Measurements from ENCODE around the gene LARP4B.

LARP4B gene

DNA sequence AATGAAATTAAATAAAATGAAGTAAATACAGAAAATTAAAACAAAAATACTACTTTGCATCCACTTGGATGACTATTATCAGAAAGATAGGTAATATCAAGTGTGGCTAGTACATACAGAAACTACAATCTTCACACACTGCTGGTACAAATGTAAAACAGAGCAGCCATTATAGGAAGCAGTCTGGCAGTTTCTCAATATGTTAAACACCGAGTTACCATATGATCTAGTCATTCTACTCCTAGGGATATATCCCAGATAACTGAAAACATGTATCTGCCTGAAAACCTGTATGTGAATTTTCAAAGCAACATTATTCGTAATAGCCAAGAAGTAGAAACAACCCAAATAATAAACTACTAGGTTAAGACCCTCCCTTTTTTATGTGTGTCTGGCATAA lies 33.4 kb downstream of the LARP4B start:
- H3K18ac ChIP-seq (ENCODE audit: low read depth in 1 of 2, low read length in 2 of 2): no peak overlapping the region
- no peak overlapping the region for H2BK5ac ChIP-seq (ENCODE audit: low read depth, low read length, poor library complexity, severe bottlenecking)
- no peak overlapping the region for H3K4me3 ChIP-seq (ENCODE audit: insufficient read depth in 1 of 2, low read depth in 1 of 2, low read length in 2 of 2)
- H2BK120ac ChIP-seq (ENCODE audit: low read depth, low read length): no peak overlapping the region
- no peak overlapping the region for H3K4ac ChIP-seq (ENCODE audit: low read depth in 1 of 2, low read length in 2 of 2)
- peaks cover 1% of the 10 kb centered on the region for H3K4me1 ChIP-seq (ENCODE audit: control insufficient read depth, insufficient read depth, low read depth, low read length)
- DNase-seq: no peak
- no peak overlapping the region for H2BK15ac ChIP-seq (ENCODE audit: low read depth, poor library complexity, severe bottlenecking)
- no peak overlapping the region for H2AK5ac ChIP-seq (ENCODE audit: low read length, severe bottlenecking)
- no peak overlapping the region for H3K4me2 ChIP-seq (ENCODE audit: low read length, poor library complexity, severe bottlenecking)
- no peak overlapping the region for H3K9ac ChIP-seq (ENCODE audit: low read length)
- no peak overlapping the region for H3K14ac ChIP-seq (ENCODE audit: low read length in 2 of 2)
- H3K27me3 ChIP-seq (ENCODE audit: control insufficient read depth in 1 of 2, insufficient read depth in 1 of 2, low read length in 2 of 2): no peaks in the 10 kb centered on the region
- 100% methylated on average over 1 of the region's 2 CpGs for WGBS
- no peaks in the 10 kb centered on the region for H3K9me3 ChIP-seq (ENCODE audit: control insufficient read depth, low read length)
- no peak overlapping the region for H3K23ac ChIP-seq (ENCODE audit: low read length in 2 of 2)
- H4K91ac ChIP-seq (ENCODE audit: low read length): no peak overlapping the region
- peaks cover 5% of the 10 kb centered on the region for H3K79me1 ChIP-seq (replicated peaks; ENCODE audit: low read length, poor library complexity, severe bottlenecking)
- H4K8ac ChIP-seq (ENCODE audit: low read length): no peak overlapping the region
- no peak overlapping the region for H2AFZ ChIP-seq (ENCODE audit: low read depth, low read length)
- peaks cover 0 to 9% of the 10 kb centered on the region in 2 experiments for H3K36me3 ChIP-seq (ENCODE audit: control insufficient read depth in 1 of 2, insufficient read depth in 2 of 2, low read depth in 1 of 2, low read length in 2 of 2)
- no peak overlapping the region for H3K27ac ChIP-seq (ENCODE audit: low read length, poor library complexity, severe bottlenecking)
- H2BK12ac ChIP-seq (ENCODE audit: low read length in 2 of 2): no peak overlapping the region

GRCh38 chr10:896982-897381 lies 34.5 kb downstream of the LARP4B start:
- H2BK5ac ChIP-seq (ENCODE audit: low read depth, low read length, poor library complexity, severe bottlenecking): no peak overlapping the region
- no peaks in the 10 kb centered on the region for H3K27me3 ChIP-seq (ENCODE audit: control insufficient read depth in 1 of 2, insufficient read depth in 1 of 2, low read length in 2 of 2)
- no peak overlapping the region for H2AK5ac ChIP-seq (ENCODE audit: low read length, severe bottlenecking)
- H3K14ac ChIP-seq (ENCODE audit: low read length in 2 of 2): no peak overlapping the region
- peaks cover 0 to 2% of the 10 kb centered on the region in 2 experiments for H3K36me3 ChIP-seq (ENCODE audit: control insufficient read depth in 1 of 2, insufficient read depth in 2 of 2, low read depth in 1 of 2, low read length in 2 of 2)
- H4K8ac ChIP-seq (ENCODE audit: low read length): no peak overlapping the region
- no peak overlapping the region for H3K9ac ChIP-seq (ENCODE audit: low read length)
- no peaks in the 10 kb centered on the region for H3K9me3 ChIP-seq (ENCODE audit: control insufficient read depth, low read length)
- H2BK15ac ChIP-seq (ENCODE audit: low read depth, poor library complexity, severe bottlenecking): no peak overlapping the region
- H3K27ac ChIP-seq (ENCODE audit: low read length, poor library complexity, severe bottlenecking): no peak overlapping the region
- DNase-seq: no peak
- no peak overlapping the region for H2BK12ac ChIP-seq (ENCODE audit: low read length in 2 of 2)
- H3K4me1 ChIP-seq (ENCODE audit: control insufficient read depth, insufficient read depth, low read depth, low read length): peaks cover 1% of the 10 kb centered on the region
- 100% methylated on average over 2 of the region's 2 CpGs for WGBS
- no peak overlapping the region for H3K4ac ChIP-seq (ENCODE audit: low read depth in 1 of 2, low read length in 2 of 2)
- H2AFZ ChIP-seq (ENCODE audit: low read depth, low read length): no peak overlapping the region
- H3K4me2 ChIP-seq (ENCODE audit: low read length, poor library complexity, severe bottlenecking): no peak overlapping the region
- H3K23ac ChIP-seq (ENCODE audit: low read length in 2 of 2): no peak overlapping the region
- no peak overlapping the region for H3K4me3 ChIP-seq (ENCODE audit: insufficient read depth in 1 of 2, low read depth in 1 of 2, low read length in 2 of 2)
- no peak overlapping the region for H2BK120ac ChIP-seq (ENCODE audit: low read depth, low read length)
- no peak overlapping the region for H3K18ac ChIP-seq (ENCODE audit: low read depth in 1 of 2, low read length in 2 of 2)
- H3K79me1 ChIP-seq (replicated peaks; ENCODE audit: low read length, poor library complexity, severe bottlenecking): peaks cover 5% of the 10 kb centered on the region
- no peak overlapping the region for H4K91ac ChIP-seq (ENCODE audit: low read length)

DNA sequence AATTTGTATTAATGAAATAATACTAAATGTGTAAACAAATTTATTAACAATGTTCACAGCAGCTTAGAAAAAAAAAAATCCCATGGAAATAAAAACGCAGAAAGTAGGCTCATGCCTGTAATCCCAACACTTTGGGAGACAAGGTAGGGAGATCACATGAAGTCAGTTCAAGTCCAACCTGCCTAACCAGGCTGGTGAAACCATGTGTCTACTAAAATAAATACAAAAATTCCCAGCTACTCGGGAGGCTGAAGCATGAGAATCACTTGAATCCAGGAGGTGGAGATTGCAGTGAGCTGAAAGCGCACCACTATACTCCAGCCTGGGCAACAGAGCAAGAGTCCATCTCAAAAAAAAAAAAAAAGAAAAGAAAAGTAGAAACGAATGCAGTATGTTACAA lies 36.2 kb downstream of the LARP4B start:
- no peak overlapping the region for H2BK120ac ChIP-seq (ENCODE audit: low read depth, low read length)
- no peak overlapping the region for H3K14ac ChIP-seq (ENCODE audit: low read length in 2 of 2)
- H3K4me2 ChIP-seq (ENCODE audit: low read length, poor library complexity, severe bottlenecking): no peak overlapping the region
- H2BK15ac ChIP-seq (ENCODE audit: low read depth, poor library complexity, severe bottlenecking): no peak overlapping the region
- H3K9ac ChIP-seq (ENCODE audit: low read length): no peak overlapping the region
- DNase-seq: no peak
- H3K4ac ChIP-seq (ENCODE audit: low read depth in 1 of 2, low read length in 2 of 2): no peak overlapping the region
- no peaks in the 10 kb centered on the region for H3K27me3 ChIP-seq (ENCODE audit: control insufficient read depth in 1 of 2, insufficient read depth in 1 of 2, low read length in 2 of 2)
- peaks cover 1% of the 10 kb centered on the region for H3K4me1 ChIP-seq (ENCODE audit: control insufficient read depth, insufficient read depth, low read depth, low read length)
- no peak overlapping the region for H2AFZ ChIP-seq (ENCODE audit: low read depth, low read length)
- no peak overlapping the region for H2BK12ac ChIP-seq (ENCODE audit: low read length in 2 of 2)
- H2AK5ac ChIP-seq (ENCODE audit: low read length, severe bottlenecking): no peak overlapping the region
- H4K8ac ChIP-seq (ENCODE audit: low read length): no peak overlapping the region
- H3K79me1 ChIP-seq (replicated peaks; ENCODE audit: low read length, poor library complexity, severe bottlenecking): peaks cover 5% of the 10 kb centered on the region
- no peak overlapping the region for H3K4me3 ChIP-seq (ENCODE audit: insufficient read depth in 1 of 2, low read depth in 1 of 2, low read length in 2 of 2)
- H3K18ac ChIP-seq (ENCODE audit: low read depth in 1 of 2, low read length in 2 of 2): no peak overlapping the region
- no peak overlapping the region for H3K23ac ChIP-seq (ENCODE audit: low read length in 2 of 2)
- WGBS: 100% methylated on average over 1 of the region's 4 CpGs
- H3K36me3 ChIP-seq (ENCODE audit: control insufficient read depth in 1 of 2, insufficient read depth in 2 of 2, low read depth in 1 of 2, low read length in 2 of 2): no peaks in the 10 kb centered on the region
- H4K91ac ChIP-seq (ENCODE audit: low read length): no peak overlapping the region
- H3K9me3 ChIP-seq (ENCODE audit: control insufficient read depth, low read length): no peaks in the 10 kb centered on the region
- H3K27ac ChIP-seq (ENCODE audit: low read length, poor library complexity, severe bottlenecking): no peak overlapping the region
- H2BK5ac ChIP-seq (ENCODE audit: low read depth, low read length, poor library complexity, severe bottlenecking): no peak overlapping the region

DNA sequence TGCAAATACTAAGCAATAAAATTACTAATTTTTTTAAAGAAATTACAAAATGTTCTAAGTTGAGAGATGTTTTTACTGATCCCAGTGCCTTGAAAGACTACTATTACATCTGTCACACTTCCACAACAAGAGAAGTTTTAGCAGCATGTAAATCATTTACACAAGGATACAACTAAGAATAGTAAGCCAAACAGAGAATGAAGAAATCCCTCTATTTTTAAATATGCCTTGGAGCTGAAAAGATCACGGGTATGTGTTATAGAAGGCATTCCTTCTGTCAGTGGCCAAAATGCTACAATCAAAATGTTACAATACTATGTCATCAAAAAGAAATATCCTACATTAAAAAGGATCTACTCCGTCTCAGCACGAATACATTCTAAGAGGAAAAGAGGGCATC lies 52.6 kb downstream of the LARP4B start:
- no peak overlapping the region for H3K9ac ChIP-seq (ENCODE audit: low read length)
- 100% methylated on average over 2 of the region's 3 CpGs for WGBS
- no peak overlapping the region for H2BK12ac ChIP-seq (ENCODE audit: low read length in 2 of 2)
- H3K79me1 ChIP-seq (replicated peaks; ENCODE audit: low read length, poor library complexity, severe bottlenecking): peaks cover 33% of the 10 kb centered on the region
- no peak overlapping the region for H3K23ac ChIP-seq (ENCODE audit: low read length in 2 of 2)
- peaks cover 39 to 74% of the 10 kb centered on the region in 2 experiments for H3K36me3 ChIP-seq (ENCODE audit: control insufficient read depth in 1 of 2, insufficient read depth in 2 of 2, low read depth in 1 of 2, low read length in 2 of 2)
- no peak overlapping the region for H3K27ac ChIP-seq (ENCODE audit: low read length, poor library complexity, severe bottlenecking)
- no peak overlapping the region for H2BK5ac ChIP-seq (ENCODE audit: low read depth, low read length, poor library complexity, severe bottlenecking)
- H2AK5ac ChIP-seq (ENCODE audit: low read length, severe bottlenecking): no peak overlapping the region
- no peak for DNase-seq
- no peak overlapping the region for H3K18ac ChIP-seq (ENCODE audit: low read depth in 1 of 2, low read length in 2 of 2)
- no peak overlapping the region for H3K14ac ChIP-seq (ENCODE audit: low read length in 2 of 2)
- H3K4me2 ChIP-seq (ENCODE audit: low read length, poor library complexity, severe bottlenecking): no peak overlapping the region
- H3K9me3 ChIP-seq (ENCODE audit: control insufficient read depth, low read length): no peaks in the 10 kb centered on the region
- H4K91ac ChIP-seq (ENCODE audit: low read length): no peak overlapping the region
- H3K4me1 ChIP-seq (ENCODE audit: control insufficient read depth, insufficient read depth, low read depth, low read length): peaks cover 3% of the 10 kb centered on the region
- no peak overlapping the region for H2BK15ac ChIP-seq (ENCODE audit: low read depth, poor library complexity, severe bottlenecking)
- no peak overlapping the region for H3K4me3 ChIP-seq (ENCODE audit: insufficient read depth in 1 of 2, low read depth in 1 of 2, low read length in 2 of 2)
- H3K27me3 ChIP-seq (ENCODE audit: control insufficient read depth in 1 of 2, insufficient read depth in 1 of 2, low read length in 2 of 2): no peaks in the 10 kb centered on the region
- H3K4ac ChIP-seq (ENCODE audit: low read depth in 1 of 2, low read length in 2 of 2): no peak overlapping the region
- H2AFZ ChIP-seq (ENCODE audit: low read depth, low read length): no peak overlapping the region
- no peak overlapping the region for H2BK120ac ChIP-seq (ENCODE audit: low read depth, low read length)
- no peak overlapping the region for H4K8ac ChIP-seq (ENCODE audit: low read length)

All from mesenchymal stem cell (in vitro differentiated cells and primary cell).